Esophagus muscularis mucosa (tissue), 3 donors: ENCODE data around the gene MT1H.

Experiments used
- CTCF ChIP-seq, 3 experiments: fragments of 200-600 bp in 2 of 3; fragments of 450-650 bp in 1 of 3; sonication (generic) in 2 of 3; IDR thresholded peaks; one replicate each; pipeline ENCODE4 v1.5.1; 2017 to 2019; ENCODE audit warnings: antibody characterized with exemption in 3 of 3, mild to moderate bottlenecking in 2 of 3, moderate library complexity in 1 of 3
- POLR2A ChIP-seq: fragments of 450-650 bp; IDR thresholded peaks from one replicate; pipeline ENCODE4 v1.6.1; 2017; ENCODE audit warnings: antibody characterized with exemption, moderate library complexity, mild to moderate bottlenecking, low read depth

- TF ChIP-seq CTCF (IDR thresholded peaks at IDR 0.05) (no peak), POLR2A (no peak)
Observed at GRCh38 chr16:56695246-56695645, 25.6 kb downstream of the MT1H start.
